ENCODE data around the gene LPIN1. TPM values are rescaled to one million over a fixed set of nuclear protein-coding genes. Genes with fewer than 3 reads are reported as not detected.

Gene LPIN1
- total and polyA plus RNA-seq, 2 of the 13 experiments (the other 11 are each of a cell fraction or from before 2014, with no cell fraction given), result 9.7 to 19.4 TPM

DNA sequence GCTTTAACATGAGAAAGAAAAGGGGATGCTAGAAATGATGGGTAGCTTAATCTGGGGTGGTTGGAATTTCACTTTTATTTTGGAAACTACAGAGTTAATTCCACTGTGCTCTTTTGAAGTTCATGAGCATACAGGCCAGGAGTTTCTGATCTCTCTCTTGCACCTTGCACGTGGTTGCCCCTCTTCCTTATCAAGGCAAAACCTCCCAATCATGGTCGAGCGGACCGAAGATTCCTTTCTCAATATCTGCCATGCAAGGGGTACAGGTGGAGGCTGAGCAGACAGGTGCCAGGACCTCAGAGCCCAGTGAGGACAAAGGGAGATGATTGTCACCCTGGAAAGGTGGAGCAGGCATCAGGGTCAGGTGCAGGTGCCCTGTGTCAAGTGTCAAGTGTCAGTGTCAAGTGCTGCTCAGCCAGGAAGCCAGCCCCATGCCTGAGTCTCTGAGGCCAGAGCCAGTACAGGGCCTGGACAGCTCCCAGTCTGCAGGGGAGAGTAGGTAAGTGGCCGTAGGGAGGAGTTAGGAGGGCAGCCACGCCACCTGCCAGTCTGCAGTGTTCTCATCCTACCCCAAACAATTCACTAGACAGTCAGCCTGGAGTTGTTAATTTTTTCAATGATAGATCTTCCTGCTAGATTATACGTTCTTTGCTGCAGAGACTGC lies 42.2 kb downstream of the LPIN1 start (continued):
- TF ChIP-seq ELF1 (CRISPR knock-in tag; IDR thresholded peaks at IDR 0.05), result no peak
- TF ChIP-seq HIVEP1 (CRISPR knock-in tag; IDR thresholded peaks at IDR 0.05), result no peak
- TF ChIP-seq ZNF296 (CRISPR knock-in tag; conservative IDR thresholded peaks at IDR 0.05), result no peak
- TF ChIP-seq, protein P1, sequence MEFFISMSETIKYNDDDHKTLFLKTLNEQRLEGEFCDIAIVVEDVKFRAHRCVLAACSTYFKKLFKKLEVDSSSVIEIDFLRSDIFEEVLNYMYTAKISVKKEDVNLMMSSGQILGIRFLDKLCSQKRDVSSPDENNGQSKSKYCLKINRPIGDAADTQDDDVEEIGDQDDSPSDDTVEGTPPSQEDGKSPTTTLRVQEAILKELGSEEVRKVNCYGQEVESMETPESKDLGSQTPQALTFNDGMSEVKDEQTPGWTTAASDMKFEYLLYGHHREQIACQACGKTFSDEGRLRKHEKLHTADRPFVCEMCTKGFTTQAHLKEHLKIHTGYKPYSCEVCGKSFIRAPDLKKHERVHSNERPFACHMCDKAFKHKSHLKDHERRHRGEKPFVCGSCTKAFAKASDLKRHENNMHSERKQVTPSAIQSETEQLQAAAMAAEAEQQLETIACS (CRISPR knock-in tag; IDR thresholded peaks at IDR 0.05), result no peak
- TF ChIP-seq, protein P2, sequence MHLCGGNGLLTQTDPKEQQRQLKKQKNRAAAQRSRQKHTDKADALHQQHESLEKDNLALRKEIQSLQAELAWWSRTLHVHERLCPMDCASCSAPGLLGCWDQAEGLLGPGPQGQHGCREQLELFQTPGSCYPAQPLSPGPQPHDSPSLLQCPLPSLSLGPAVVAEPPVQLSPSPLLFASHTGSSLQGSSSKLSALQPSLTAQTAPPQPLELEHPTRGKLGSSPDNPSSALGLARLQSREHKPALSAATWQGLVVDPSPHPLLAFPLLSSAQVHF (CRISPR knock-in tag; IDR thresholded peaks at IDR 0.05), result no peak

DNA sequence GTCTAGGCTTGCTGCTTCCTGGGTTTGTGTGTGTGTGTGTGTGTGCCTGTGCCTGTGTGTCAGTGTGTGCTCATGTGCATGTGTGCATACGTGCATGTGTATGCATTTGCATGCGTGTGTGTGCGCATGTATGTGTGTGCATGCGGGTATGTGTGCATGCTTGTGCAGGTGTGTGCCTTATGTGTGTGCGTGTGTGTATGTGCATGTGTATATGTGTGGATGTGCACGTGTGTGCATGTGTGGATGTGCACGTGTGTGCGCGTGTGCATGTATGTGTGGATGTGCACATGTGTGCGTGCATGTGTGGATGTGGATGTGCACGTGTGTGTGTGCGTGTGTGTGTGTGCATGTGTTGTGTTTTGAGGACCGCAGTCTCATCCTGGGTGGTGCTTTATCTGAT lies 42.8 kb downstream of the LPIN1 start:
- no peaks in the 10 kb centered on the region for H3K27me3 ChIP-seq (ENCODE audit: control insufficient read depth in 1 of 2, insufficient read depth in 2 of 2, low read length in 2 of 2)
- ATAC-seq (no peak), FAIRE-seq (no peak), DNase-seq (ENCODE audit: low spot score) (no peak)
- POLR2A ChIA-PET, result no interaction called here
- no peaks in the 10 kb centered on the region for H4K20me1 ChIP-seq (ENCODE audit: insufficient read depth, low read length)
- no peak overlapping the region for H3K27ac ChIP-seq (ENCODE audit: extremely low read length, insufficient read depth, low read length)
- in situ Hi-C loops (cut with HindIII; ENCODE audit: extremely low pct_ligation_motif_present, low pct_unique_long_range_greater_than_20kb), result no loop called here
- no peaks in the 10 kb centered on the region for H3K79me2 ChIP-seq (ENCODE audit: insufficient read depth, low read length)
- intact Hi-C loops (cut with micrococcal nuclease; ENCODE audit: unreplicated experiment), result no loop called here
- 95% methylated on average over 13 of the region's 13 CpGs for WGBS (ENCODE audit: low lambda C conversion rate)
- no peak overlapping the region for H3K4me3 ChIP-seq (replicated peaks in 1 of 3; ENCODE audit: insufficient read depth in 1 of 3, low read depth in 2 of 3, low read length in 3 of 3)
- no peaks in the 10 kb centered on the region for H3K4me1 ChIP-seq (ENCODE audit: insufficient read depth, low read length)
- peaks cover 10 to 70% of the 10 kb centered on the region in 2 experiments for H3K36me3 ChIP-seq (replicated peaks in 1 of 2; ENCODE audit: control insufficient read depth in 1 of 2, insufficient read depth in 2 of 2, low read length in 2 of 2)
- no TSS peak for BruUV-seq (replicated peaks)
- no peak overlapping the region for H2AFZ ChIP-seq (ENCODE audit: low read length)
- CTCF ChIA-PET (ENCODE audit: low intra/inter-chr PET ratio, low total read pairs), result no interaction called here
- no peak overlapping the region for H3K9ac ChIP-seq (ENCODE audit: insufficient read depth, low read depth, low read length)
- H3K4me2 ChIP-seq (ENCODE audit: low read depth, low read length), result no peak overlapping the region
- no peaks in the 10 kb centered on the region for H3K9me3 ChIP-seq (ENCODE audit: low read length)
- TF ChIP-seq HCFC1 (IDR thresholded peaks at IDR 0.05; ENCODE audit: low read depth, low read length) (no peak), SP1 (IDR thresholded peaks at IDR 0.05) (0 out of 2 replicates have a peak, but pooled peaks have one; percentile 54), SP1 (CRISPR knock-in tag; IDR thresholded peaks at IDR 0.05) (no peak), NCOA2 (CRISPR knock-in tag; IDR thresholded peaks at IDR 0.05) (no peak), GABPA (IDR thresholded peaks at IDR 0.05; ENCODE audit: low read depth, low read length) (peak; percentile 26; the same call in 1 of the 2 replicates), GABPA (CRISPR knock-in tag; IDR thresholded peaks at IDR 0.05; ENCODE audit: low read depth) (no peak), PTBP1 (IDR thresholded peaks at IDR 0.05; ENCODE audit: low read depth, low read length, poor library complexity, severe bottlenecking) (no peak), MEIS1 (CRISPR knock-in tag; IDR thresholded peaks at IDR 0.05; ENCODE audit: borderline replicate concordance) (no peak)
- TF ChIP-seq, protein P3, sequence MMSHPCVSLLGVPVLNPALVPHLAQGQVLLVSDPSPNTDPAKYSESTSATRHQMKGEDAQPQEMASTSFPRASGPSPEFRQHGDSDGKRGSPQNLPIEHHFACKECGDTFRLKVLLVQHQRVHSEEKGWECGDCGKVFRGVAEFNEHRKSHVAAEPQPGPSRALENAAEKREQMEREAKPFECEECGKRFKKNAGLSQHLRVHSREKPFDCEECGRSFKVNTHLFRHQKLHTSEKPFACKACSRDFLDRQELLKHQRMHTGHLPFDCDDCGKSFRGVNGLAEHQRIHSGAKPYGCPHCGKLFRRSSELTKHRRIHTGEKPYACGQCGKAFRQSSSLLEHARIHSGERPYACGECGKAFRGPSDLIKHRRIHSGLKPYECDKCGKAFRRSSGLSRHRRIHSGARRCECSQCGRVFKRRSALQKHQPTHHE (CRISPR knock-in tag; IDR thresholded peaks at IDR 0.05; ENCODE audit: borderline replicate concordance), result no peak
- TF ChIP-seq, protein P4, sequence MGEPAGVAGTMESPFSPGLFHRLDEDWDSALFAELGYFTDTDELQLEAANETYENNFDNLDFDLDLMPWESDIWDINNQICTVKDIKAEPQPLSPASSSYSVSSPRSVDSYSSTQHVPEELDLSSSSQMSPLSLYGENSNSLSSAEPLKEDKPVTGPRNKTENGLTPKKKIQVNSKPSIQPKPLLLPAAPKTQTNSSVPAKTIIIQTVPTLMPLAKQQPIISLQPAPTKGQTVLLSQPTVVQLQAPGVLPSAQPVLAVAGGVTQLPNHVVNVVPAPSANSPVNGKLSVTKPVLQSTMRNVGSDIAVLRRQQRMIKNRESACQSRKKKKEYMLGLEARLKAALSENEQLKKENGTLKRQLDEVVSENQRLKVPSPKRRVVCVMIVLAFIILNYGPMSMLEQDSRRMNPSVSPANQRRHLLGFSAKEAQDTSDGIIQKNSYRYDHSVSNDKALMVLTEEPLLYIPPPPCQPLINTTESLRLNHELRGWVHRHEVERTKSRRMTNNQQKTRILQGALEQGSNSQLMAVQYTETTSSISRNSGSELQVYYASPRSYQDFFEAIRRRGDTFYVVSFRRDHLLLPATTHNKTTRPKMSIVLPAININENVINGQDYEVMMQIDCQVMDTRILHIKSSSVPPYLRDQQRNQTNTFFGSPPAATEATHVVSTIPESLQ (CRISPR knock-in tag; conservative IDR thresholded peaks at IDR 0.05), result no peak
- TF ChIP-seq, protein P5, sequence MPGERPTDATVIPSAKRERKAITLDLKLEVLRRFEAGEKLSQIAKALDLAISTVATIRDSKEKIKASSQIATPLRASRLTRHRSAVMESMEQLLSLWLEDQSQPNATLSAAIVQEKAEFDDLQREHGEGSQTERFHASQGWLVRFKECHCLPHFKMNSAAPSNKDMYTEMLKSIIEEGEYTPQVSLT (CRISPR knock-in tag; IDR thresholded peaks at IDR 0.05; ENCODE audit: borderline replicate concordance, low read depth), result no peak
- TF ChIP-seq, protein P6, sequence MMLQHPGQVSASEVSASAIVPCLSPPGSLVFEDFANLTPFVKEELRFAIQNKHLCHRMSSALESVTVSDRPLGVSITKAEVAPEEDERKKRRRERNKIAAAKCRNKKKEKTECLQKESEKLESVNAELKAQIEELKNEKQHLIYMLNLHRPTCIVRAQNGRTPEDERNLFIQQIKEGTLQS (CRISPR knock-in tag; IDR thresholded peaks at IDR 0.05), result no peak
